B cell (primary cell): Measurements from ENCODE around the gene ERGIC1. TPM values are rescaled to one million over a fixed set of nuclear protein-coding genes. Genes with fewer than 3 reads are reported as not detected.

ENCODE experiments used
- ATAC-seq: fragments of 200-7000 bp; cut with Tn5 transposase; one replicate; pipeline ENCODE4 v1.10.0; 2021; ENCODE audit warnings: low read depth, mild to moderate bottlenecking, moderate number of reproducible peaks, moderate library complexity
- CTCF ChIA-PET: fragments of 350-600 bp; sonication (Branson Sonifier 250); formaldehyde crosslinking; loops from one replicate; lab custom pipeline; 2021; ENCODE audit warnings: antibody characterized with exemption, inconsistent platforms; lab: Charles Lee
- POLR2A ChIA-PET: fragments of 350-600 bp; sonication (Branson Sonifier 250); formaldehyde crosslinking; loops from one replicate; lab custom pipeline; 2021; ENCODE audit warnings: antibody characterized with exemption; lab: Charles Lee
- DNase-seq: peaks from one replicate; pipeline ENCODE4 v3.0.0; 2013
- H2AFZ ChIP-seq: 2 replicates; pipeline ENCODE4 v1.6.1; 2012; ENCODE audit warnings: mild to moderate bottlenecking, low read depth, low read length; ENCODE audit not compliant: insufficient read depth, poor library complexity, severe bottlenecking
- H3K27ac ChIP-seq, 2 donors: 1 replicate in 1 of 2; 2 replicates in 1 of 2; pipeline ENCODE4 v1.5.1; 2012 to 2013; ENCODE audit warnings: low read length in 2 of 2, mild to moderate bottlenecking in 2 of 2, moderate library complexity in 1 of 2
- H3K27me3 ChIP-seq, 4 experiments: fragments of 200-600 bp in 1 of 4; sonication (generic) in 1 of 4; replicated peaks in 1 of 4; 1 replicate in 2 of 4; 2 replicates in 2 of 4; pipeline versions ENCODE4 v1.6.1 to v1.7.0; 2013 to 2016; ENCODE audit warnings: low read length in 3 of 4, mild to moderate bottlenecking in 2 of 4, mixed read lengths in 1 of 4, moderate library complexity in 1 of 4; ENCODE audit not compliant: insufficient read depth in 4 of 4, control insufficient read depth in 3 of 4; ENCODE audit errors: control extremely low read depth in 1 of 4
- H3K36me3 ChIP-seq, 2 experiments: replicated peaks in 1 of 2; 1 replicate in 1 of 2; 2 replicates in 1 of 2; pipeline versions ENCODE4 v1.6.1 to v1.7.1; 2013; ENCODE audit warnings: low read length in 1 of 2; ENCODE audit not compliant: insufficient read depth in 2 of 2, control insufficient read depth in 1 of 2; ENCODE audit errors: control extremely low read depth in 1 of 2, extremely low read depth in 1 of 2
- H3K4me1 ChIP-seq, 2 donors: fragments of 200-600 bp in 1 of 2; sonication (generic) in 1 of 2; 1 replicate in 1 of 2; 2 replicates in 1 of 2; pipeline versions ENCODE4 v1.5.1 to v1.6.1; 2013 to 2017; ENCODE audit warnings: low read length in 2 of 2; ENCODE audit not compliant: control insufficient read depth in 2 of 2, insufficient read depth in 2 of 2
- H3K4me2 ChIP-seq: replicated peaks from 2 replicates; pipeline ENCODE3; 2012; ENCODE audit warnings: mild to moderate bottlenecking, low read depth, low read length; ENCODE audit not compliant: poor library complexity, severe bottlenecking
- H3K4me3 ChIP-seq, 5 experiments: fragments of 200-600 bp in 1 of 5; sonication (generic) in 1 of 5; 1 replicate in 3 of 5; 2 replicates in 2 of 5; pipeline versions ENCODE4 v1.5.1 to v1.7.0; 2011 to 2016; ENCODE audit warnings: low read length in 4 of 5, mild to moderate bottlenecking in 4 of 5, low read depth in 2 of 5, control low read depth in 1 of 5, moderate library complexity in 1 of 5; ENCODE audit not compliant: insufficient read depth in 1 of 5; ENCODE audit errors: control extremely low read depth in 1 of 5, extremely low read depth in 1 of 5
- H3K79me2 ChIP-seq: fragments of 200-600 bp; sonication (generic); one replicate; pipeline ENCODE4 v1.6.0; 2016; ENCODE audit warnings: low read length; ENCODE audit not compliant: control insufficient read depth, insufficient read depth
- H3K9ac ChIP-seq: fragments of 200-600 bp; sonication (generic); 2 replicates; pipeline ENCODE4 v1.6.1; 2017; ENCODE audit warnings: mild to moderate bottlenecking, low read length, moderate library complexity
- H3K9me3 ChIP-seq, 3 donors: one replicate each; pipeline versions ENCODE4 v1.6.1 to v1.7.1; 2013; ENCODE audit warnings: low read length in 2 of 3; ENCODE audit not compliant: control insufficient read depth in 2 of 3, insufficient read depth in 1 of 3; ENCODE audit errors: control extremely low read depth in 1 of 3
- H4K20me1 ChIP-seq: 2 replicates; pipeline ENCODE4 v1.6.0; 2012; ENCODE audit warnings: mild to moderate bottlenecking, low read length; ENCODE audit not compliant: insufficient read depth, control insufficient read depth, poor library complexity, severe bottlenecking
- H3K27ac Mint-ChIP-seq: one replicate; pipeline ENCODE4 v1.8.0; 2021; ENCODE audit warnings: mixed read lengths
- H3K27me3 Mint-ChIP-seq: one replicate; pipeline ENCODE4 v1.8.0; 2021; ENCODE audit warnings: mixed read lengths
- H3K4me1 Mint-ChIP-seq: one replicate; pipeline ENCODE4 v1.8.0; 2021; ENCODE audit warnings: mixed read lengths
- H3K4me3 Mint-ChIP-seq: one replicate; pipeline ENCODE4 v1.8.0; 2021; ENCODE audit warnings: mixed read lengths
- H3K9me3 Mint-ChIP-seq: one replicate; pipeline ENCODE4 v1.8.0; 2022; ENCODE audit warnings: mixed read lengths; ENCODE audit not compliant: insufficient read depth
- EZH2 ChIP-seq: IDR thresholded peaks from 2 replicates; pipeline ENCODE4 v1.6.1; 2012; ENCODE audit warnings: borderline replicate concordance, low read depth, mild to moderate bottlenecking, moderate library complexity, low read length; ENCODE audit not compliant: insufficient read depth, poor library complexity, severe bottlenecking
- WGBS: methylation state at CpG from one replicate; pipeline ENCODE4 v1.1.5; 2013; ENCODE audit warnings: missing lambda C conversion rate; ENCODE audit not compliant: insufficient coverage; 5-methylcytosine and 5-hydroxymethylcytosine counted together
- intact Hi-C: fragments of 100-400 bp; cut with micrococcal nuclease; formaldehyde crosslinking; loops from one replicate; pipeline ENCODE4 v1.10.0; 2022
- polyA plus RNA-seq: library from polyadenylated mRNA; depleted of rRNA; stranded (reverse); fragments of >200 nt; gene quantifications from 2 replicates; pipeline ENCODE4 v1.2.3, GENCODE V29; 2012
- total RNA-seq, 2 donors: library from RNA; stranded (reverse); fragments of 120-200 nt in 1 of 2; gene quantifications; 1 replicate in 1 of 2; 2 replicates in 1 of 2; pipeline versions ENCODE4 v1.2.3 to v1.2.4, GENCODE V29; 2013 to 2022
- TF ChIP-seq, protein P1 (sequence below): fragments of 200-600 bp; IDR thresholded peaks from one replicate; pipeline ENCODE4 v1.8.0; 2022; ENCODE audit warnings: antibody characterized with exemption, mild to moderate bottlenecking

Gene ERGIC1
- total and polyA plus RNA-seq, 2 donors (not counting 1 experiment from before 2014, with no cell fraction given), result 86.3 to 140 TPM

DNA sequence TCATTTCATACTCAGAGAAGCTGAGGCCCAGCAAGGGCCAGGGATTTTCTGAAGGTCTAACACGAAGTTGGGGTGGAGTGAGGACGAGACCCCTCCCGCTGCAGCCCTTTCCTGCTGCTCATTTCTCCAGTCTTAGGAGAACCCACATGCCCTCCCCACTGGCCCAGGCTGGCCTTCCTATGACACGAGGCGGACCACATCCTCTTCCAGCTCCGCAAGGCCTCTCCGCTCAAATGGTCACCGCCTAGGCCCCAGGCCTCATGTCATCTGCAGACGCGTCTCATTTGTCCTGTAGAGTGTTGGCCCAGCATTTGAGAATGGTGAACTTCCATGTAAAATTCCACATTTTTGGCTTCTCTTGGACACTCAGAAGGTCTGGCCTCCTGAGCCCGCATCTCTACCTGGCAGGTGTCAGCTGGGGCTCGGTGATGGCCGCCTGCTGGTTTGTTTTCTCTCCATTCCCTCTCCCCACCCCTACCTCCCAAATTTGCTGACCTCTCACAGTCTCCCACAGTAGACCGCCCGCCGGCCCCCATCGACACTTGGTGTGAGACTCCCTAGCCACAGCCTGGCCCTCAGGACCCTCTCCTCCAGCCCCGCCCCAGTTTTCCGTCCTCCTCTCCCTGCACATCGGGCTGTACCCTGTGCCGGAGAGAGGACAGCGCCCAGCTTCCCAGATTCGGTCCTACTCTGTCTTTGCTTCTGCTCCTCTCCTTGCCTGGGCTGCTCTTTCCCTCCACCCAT lies 51.7 kb downstream of the ERGIC1 start:
- no peak overlapping the region for H3K4me3 ChIP-seq
- H3K9ac ChIP-seq, result no peak overlapping the region
- no peak overlapping the region for H3K4me2 ChIP-seq
- TF ChIP-seq, protein P1, sequence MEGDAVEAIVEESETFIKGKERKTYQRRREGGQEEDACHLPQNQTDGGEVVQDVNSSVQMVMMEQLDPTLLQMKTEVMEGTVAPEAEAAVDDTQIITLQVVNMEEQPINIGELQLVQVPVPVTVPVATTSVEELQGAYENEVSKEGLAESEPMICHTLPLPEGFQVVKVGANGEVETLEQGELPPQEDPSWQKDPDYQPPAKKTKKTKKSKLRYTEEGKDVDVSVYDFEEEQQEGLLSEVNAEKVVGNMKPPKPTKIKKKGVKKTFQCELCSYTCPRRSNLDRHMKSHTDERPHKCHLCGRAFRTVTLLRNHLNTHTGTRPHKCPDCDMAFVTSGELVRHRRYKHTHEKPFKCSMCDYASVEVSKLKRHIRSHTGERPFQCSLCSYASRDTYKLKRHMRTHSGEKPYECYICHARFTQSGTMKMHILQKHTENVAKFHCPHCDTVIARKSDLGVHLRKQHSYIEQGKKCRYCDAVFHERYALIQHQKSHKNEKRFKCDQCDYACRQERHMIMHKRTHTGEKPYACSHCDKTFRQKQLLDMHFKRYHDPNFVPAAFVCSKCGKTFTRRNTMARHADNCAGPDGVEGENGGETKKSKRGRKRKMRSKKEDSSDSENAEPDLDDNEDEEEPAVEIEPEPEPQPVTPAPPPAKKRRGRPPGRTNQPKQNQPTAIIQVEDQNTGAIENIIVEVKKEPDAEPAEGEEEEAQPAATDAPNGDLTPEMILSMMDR, result no peak
- no peak for TF ChIP-seq EZH2
- peaks cover 23% of the 10 kb centered on the region for H3K4me1 Mint-ChIP-seq
- no peaks in the 10 kb centered on the region for H3K9me3 Mint-ChIP-seq
- intact Hi-C loops, result no loop called here
- H3K27me3 Mint-ChIP-seq, result no peaks in the 10 kb centered on the region
- no peak for ATAC-seq
- POLR2A ChIA-PET, result no interaction called here
- H3K27me3 ChIP-seq, result no peaks in the 10 kb centered on the region
- peaks cover 6 to 57% of the 10 kb centered on the region in 2 experiments for H3K36me3 ChIP-seq
- H3K79me2 ChIP-seq, result peaks cover 70% of the 10 kb centered on the region
- no peak overlapping the region for H3K27ac Mint-ChIP-seq
- H3K9me3 ChIP-seq, result peaks cover 0 to 3% (median 0%) of the 10 kb centered on the region in 3 donors
- peaks cover 5 to 7% of the 10 kb centered on the region in 2 donors for H3K4me1 ChIP-seq
- H4K20me1 ChIP-seq, result peaks cover 64% of the 10 kb centered on the region
- CTCF ChIA-PET, result no interaction called here
- no peak overlapping the region for H3K27ac ChIP-seq
- WGBS, result 94% methylated on average over 16 of the region's 23 CpGs
- H2AFZ ChIP-seq, result no peak overlapping the region
- no peak overlapping the region for H3K4me3 Mint-ChIP-seq
- no peak for DNase-seq

DNA sequence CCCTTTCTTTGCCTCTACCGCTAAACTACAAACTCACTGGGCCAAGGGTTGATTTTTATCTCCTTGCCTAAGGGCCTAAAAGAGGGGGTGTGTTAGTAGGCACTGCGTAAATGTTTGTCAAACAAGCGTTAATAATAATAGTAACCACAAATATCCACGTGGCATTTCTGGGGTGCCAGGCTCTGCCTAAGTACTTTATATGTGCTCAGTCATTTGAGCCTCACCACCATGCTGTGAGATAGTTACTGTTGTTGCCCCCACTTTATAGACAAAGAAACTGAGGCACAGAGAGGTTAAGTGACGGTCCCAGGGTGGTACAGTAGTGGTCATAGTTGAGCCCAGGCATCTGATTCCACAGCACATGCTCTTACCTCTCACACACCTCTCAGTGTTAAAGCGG lies 52.4 kb downstream of the ERGIC1 start:
- H3K36me3 ChIP-seq, result peaks cover 6 to 62% of the 10 kb centered on the region in 2 experiments
- TF ChIP-seq EZH2, result no peak
- TF ChIP-seq, protein P1, result no peak
- H3K4me3 Mint-ChIP-seq, result no peak overlapping the region
- H4K20me1 ChIP-seq, result peaks cover 63% of the 10 kb centered on the region
- H3K27me3 Mint-ChIP-seq, result no peaks in the 10 kb centered on the region
- WGBS, result no CpG with 5 or more reads among the region's 6 CpGs
- peaks cover 5 to 6% of the 10 kb centered on the region in 2 donors for H3K4me1 ChIP-seq
- H3K9ac ChIP-seq, result no peak overlapping the region
- DNase-seq (no peak), ATAC-seq (no peak)
- peaks cover 21% of the 10 kb centered on the region for H3K4me1 Mint-ChIP-seq
- peaks cover 63% of the 10 kb centered on the region for H3K79me2 ChIP-seq
- ChIA-PET POLR2A (no interaction called here), CTCF (no interaction called here)
- no peak overlapping the region for H3K4me2 ChIP-seq
- no peak overlapping the region for H3K27ac Mint-ChIP-seq
- H3K9me3 Mint-ChIP-seq, result no peaks in the 10 kb centered on the region
- H3K4me3 ChIP-seq, result no peak overlapping the region
- no peaks in the 10 kb centered on the region for H3K27me3 ChIP-seq
- peaks cover 0 to 3% (median 0%) of the 10 kb centered on the region in 3 donors for H3K9me3 ChIP-seq
- H3K27ac ChIP-seq, result no peak overlapping the region
- no peak overlapping the region for H2AFZ ChIP-seq
- intact Hi-C loops, result no loop called here
